CD4-positive, alpha-beta T cell (primary cell): ENCODE data around the gene ARHGEF35. TPM values are rescaled to one million over a fixed set of nuclear protein-coding genes. Genes with fewer than 3 reads are reported as not detected.

Experiments
- ATAC-seq: fragments of 200-7000 bp; cut with Tn5 transposase; one replicate; pipeline ENCODE4 v1.10.0; 2022; ENCODE audit warnings: mild to moderate bottlenecking; ENCODE audit not compliant: poor library complexity
- CTCF ChIA-PET: fragments of 350-600 bp; sonication (Branson Sonifier 250); formaldehyde crosslinking; loops from one replicate; lab custom pipeline; 2021; ENCODE audit warnings: antibody characterized with exemption, inconsistent platforms; lab: Charles Lee
- POLR2A ChIA-PET: fragments of 350-600 bp; sonication (Branson Sonifier 250); formaldehyde crosslinking; loops from one replicate; lab custom pipeline; 2021; ENCODE audit warnings: antibody characterized with exemption, inconsistent platforms; lab: Charles Lee
- DNase-seq, 14 experiments: peaks; one replicate each; pipeline ENCODE4 v3.0.0-alpha.2; 2013 to 2020; ENCODE audit warnings: mixed read lengths in 2 of 14
- H3K27ac ChIP-seq, 2 donors: one replicate each; pipeline versions ENCODE4 v1.5.1 to v1.7.0; 2013; ENCODE audit warnings: low read length in 2 of 2, low read depth in 1 of 2, mild to moderate bottlenecking in 1 of 2
- H3K27me3 ChIP-seq, 2 experiments: 1 replicate in 1 of 2; 2 replicates in 1 of 2; pipeline versions ENCODE4 v1.6.1 to v1.7.0; 2013; ENCODE audit warnings: low read length in 2 of 2, control low read depth in 1 of 2, mild to moderate bottlenecking in 1 of 2, moderate library complexity in 1 of 2; ENCODE audit not compliant: insufficient read depth in 2 of 2, control insufficient read depth in 1 of 2
- H3K36me3 ChIP-seq: one replicate; pipeline ENCODE4 v1.6.1; 2013; ENCODE audit warnings: low read length, control low read depth; ENCODE audit not compliant: insufficient read depth
- H3K4me1 ChIP-seq: one replicate; pipeline ENCODE4 v1.6.1; 2013; ENCODE audit warnings: low read length, control low read depth; ENCODE audit not compliant: insufficient read depth
- H3K4me3 ChIP-seq: one replicate; pipeline ENCODE4 v1.5.1; 2013; ENCODE audit warnings: mild to moderate bottlenecking, low read length, moderate library complexity
- H3K9me3 ChIP-seq, 2 experiments: 1 replicate in 1 of 2; 2 replicates in 1 of 2; pipeline versions ENCODE4 v1.6.1 to v1.7.0; 2013; ENCODE audit warnings: low read length in 2 of 2, mild to moderate bottlenecking in 2 of 2, control low read depth in 1 of 2, moderate library complexity in 1 of 2; ENCODE audit not compliant: control insufficient read depth in 1 of 2, insufficient read depth in 1 of 2
- H3K27ac Mint-ChIP-seq: one replicate; pipeline ENCODE4 v1.8.0; 2020; ENCODE audit warnings: mixed read lengths
- H3K27me3 Mint-ChIP-seq: one replicate; pipeline ENCODE4 v1.8.0; 2021; ENCODE audit warnings: mixed read lengths
- H3K36me3 Mint-ChIP-seq: one replicate; pipeline ENCODE4 v1.8.0; 2021; ENCODE audit warnings: low read depth, mixed read lengths
- H3K4me1 Mint-ChIP-seq: one replicate; pipeline ENCODE4 v1.8.0; 2021; ENCODE audit warnings: low read depth, mixed read lengths
- H3K4me3 Mint-ChIP-seq: one replicate; pipeline ENCODE4 v1.8.0; 2020; ENCODE audit warnings: mild to moderate bottlenecking, mixed read lengths
- H3K9me3 Mint-ChIP-seq: one replicate; pipeline ENCODE4 v1.8.0; 2020; ENCODE audit warnings: mixed read lengths
- intact Hi-C, 2 experiments: fragments of 100-400 bp; cut with DNase I in 1 of 2; cut with micrococcal nuclease in 1 of 2; formaldehyde crosslinking; loops; one replicate each; pipeline versions ENCODE4 v1.15.1 to v1.9.0; 2023 to 2025; cut with DNase I, micrococcal nuclease
- total RNA-seq, 174 experiments: library from RNA in 2 of 174; stranded (reverse) in 2 of 174; gene quantifications; one replicate each; pipeline ENCODE4 v1.2.3 and lab custom pipeline; 2021 to 2026
- TF ChIP-seq, protein P1 (sequence below): fragments of 200-600 bp; IDR thresholded peaks from one replicate; pipeline ENCODE4 v1.8.0; 2022; ENCODE audit warnings: antibody characterized with exemption, mild to moderate bottlenecking

The ARHGEF35 gene
- total RNA-seq, 2 experiments from 2014 or later: 2.0 to 3.2 TPM

DNA sequence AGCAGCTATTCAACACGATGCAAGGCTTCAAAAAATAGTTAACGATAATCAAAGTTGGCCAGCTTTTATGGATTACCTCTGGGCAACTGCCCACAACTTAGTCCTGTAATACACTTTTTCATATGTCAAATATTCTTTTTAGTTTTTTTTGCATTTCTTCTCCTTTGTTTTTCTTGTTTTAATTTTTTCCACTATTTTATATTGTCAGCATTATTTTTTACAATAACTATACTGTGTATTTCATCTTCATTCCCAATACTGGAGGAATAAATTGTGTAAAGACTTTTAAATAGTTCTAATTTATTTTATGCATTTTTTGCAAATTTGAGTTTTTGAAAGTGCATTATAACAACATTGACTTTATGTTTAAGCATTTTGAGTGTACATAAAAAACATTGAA is 30.8 kb downstream of the ARHGEF35 start:
- POLR2A ChIA-PET: no interaction called here
- CTCF ChIA-PET: no interaction called here
- H3K9me3 Mint-ChIP-seq: no peaks in the 10 kb centered on the region
- TF ChIP-seq, protein P1, sequence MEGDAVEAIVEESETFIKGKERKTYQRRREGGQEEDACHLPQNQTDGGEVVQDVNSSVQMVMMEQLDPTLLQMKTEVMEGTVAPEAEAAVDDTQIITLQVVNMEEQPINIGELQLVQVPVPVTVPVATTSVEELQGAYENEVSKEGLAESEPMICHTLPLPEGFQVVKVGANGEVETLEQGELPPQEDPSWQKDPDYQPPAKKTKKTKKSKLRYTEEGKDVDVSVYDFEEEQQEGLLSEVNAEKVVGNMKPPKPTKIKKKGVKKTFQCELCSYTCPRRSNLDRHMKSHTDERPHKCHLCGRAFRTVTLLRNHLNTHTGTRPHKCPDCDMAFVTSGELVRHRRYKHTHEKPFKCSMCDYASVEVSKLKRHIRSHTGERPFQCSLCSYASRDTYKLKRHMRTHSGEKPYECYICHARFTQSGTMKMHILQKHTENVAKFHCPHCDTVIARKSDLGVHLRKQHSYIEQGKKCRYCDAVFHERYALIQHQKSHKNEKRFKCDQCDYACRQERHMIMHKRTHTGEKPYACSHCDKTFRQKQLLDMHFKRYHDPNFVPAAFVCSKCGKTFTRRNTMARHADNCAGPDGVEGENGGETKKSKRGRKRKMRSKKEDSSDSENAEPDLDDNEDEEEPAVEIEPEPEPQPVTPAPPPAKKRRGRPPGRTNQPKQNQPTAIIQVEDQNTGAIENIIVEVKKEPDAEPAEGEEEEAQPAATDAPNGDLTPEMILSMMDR: no peak
- no peaks in the 10 kb centered on the region for H3K4me1 ChIP-seq
- H3K27me3 ChIP-seq: no peaks in the 10 kb centered on the region
- no peak overlapping the region for H3K4me3 Mint-ChIP-seq
- no peak overlapping the region for H3K27ac Mint-ChIP-seq
- DNase-seq (no peak), ATAC-seq (no peak)
- intact Hi-C loops: no loop called here
- H3K27me3 Mint-ChIP-seq: peaks cover 23% of the 10 kb centered on the region
- H3K4me1 Mint-ChIP-seq: no peaks in the 10 kb centered on the region
- H3K36me3 Mint-ChIP-seq: no peaks in the 10 kb centered on the region
- H3K27ac ChIP-seq: no peak overlapping the region
- no peaks in the 10 kb centered on the region for H3K9me3 ChIP-seq
- no peak overlapping the region for H3K4me3 ChIP-seq
- H3K36me3 ChIP-seq: no peaks in the 10 kb centered on the region

DNA sequence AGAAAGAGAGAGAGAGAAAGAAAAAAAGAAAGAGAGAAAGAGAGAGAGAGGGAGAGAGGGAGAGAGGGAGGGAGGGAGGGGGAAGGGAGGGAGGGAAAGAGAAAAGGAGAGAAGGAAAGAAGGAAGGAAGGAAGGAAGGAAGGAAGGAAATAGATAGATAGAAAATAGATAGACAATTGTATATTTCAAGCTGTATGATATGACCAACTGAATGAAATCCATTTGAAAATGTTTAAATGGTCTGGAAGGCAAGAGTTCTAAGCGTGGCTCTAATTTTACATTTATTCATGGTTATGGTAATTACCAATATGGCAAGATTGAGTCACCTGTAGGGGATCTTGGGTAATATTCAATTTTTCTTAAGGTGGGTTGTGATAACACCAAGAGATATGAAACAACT is 36.8 kb downstream of the ARHGEF35 start:
- Mint-ChIP-seq H3K27ac (no peak overlapping the region), H3K36me3 (no peaks in the 10 kb centered on the region), H3K4me3 (no peak overlapping the region), H3K4me1 (no peaks in the 10 kb centered on the region), H3K9me3 (no peaks in the 10 kb centered on the region), H3K27me3 (peaks cover 27% of the 10 kb centered on the region)
- Histone ChIP-seq H3K27ac (no peak overlapping the region), H3K9me3 (no peaks in the 10 kb centered on the region), H3K36me3 (no peaks in the 10 kb centered on the region), H3K27me3 (no peaks in the 10 kb centered on the region), H3K4me3 (no peak overlapping the region), H3K4me1 (no peaks in the 10 kb centered on the region)
- POLR2A ChIA-PET: no interaction called here
- ATAC-seq: no peak
- no peak for DNase-seq
- intact Hi-C loops: no loop called here
- CTCF ChIA-PET: no interaction called here
- TF ChIP-seq, protein P1: no peak

DNA sequence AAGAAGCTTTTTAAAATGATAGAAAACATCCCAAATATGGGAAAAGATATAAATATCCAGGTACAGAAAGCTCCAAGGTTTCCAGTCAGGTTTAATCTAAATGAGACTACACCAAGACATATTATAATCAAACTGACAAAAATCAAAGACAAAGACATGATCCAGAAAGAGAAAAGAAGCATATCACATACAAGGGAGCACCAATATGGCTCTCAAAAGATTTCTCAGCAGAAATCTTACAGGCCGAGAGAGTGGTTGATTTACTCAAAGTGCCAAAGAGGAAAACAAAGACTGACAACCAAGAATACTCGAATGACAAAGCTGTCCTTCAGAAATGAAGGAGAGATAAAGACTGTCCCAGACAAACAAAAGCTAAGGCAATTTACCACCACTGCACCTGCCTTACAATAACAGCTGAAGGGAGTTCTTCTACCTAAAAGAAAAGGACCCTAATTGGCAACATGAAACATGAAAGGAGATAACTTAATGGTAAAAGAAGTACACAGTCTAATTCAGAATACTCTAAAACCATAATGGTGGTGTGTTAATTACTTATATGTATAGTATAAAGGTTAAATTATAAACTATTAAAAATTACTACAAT is 47.3 kb downstream of the ARHGEF35 start:
- TF ChIP-seq, protein P1: no peak
- no peak overlapping the region for H3K27ac ChIP-seq
- H3K4me3 ChIP-seq: no peak overlapping the region
- H3K36me3 Mint-ChIP-seq: peaks cover 6% of the 10 kb centered on the region
- DNase-seq: no peak
- intact Hi-C loops: no loop called here
- POLR2A ChIA-PET: no interaction called here
- H3K27ac Mint-ChIP-seq: no peak overlapping the region
- peaks cover 8 to 35% of the 10 kb centered on the region in 2 experiments for H3K9me3 ChIP-seq
- ATAC-seq: no peak
- CTCF ChIA-PET: interaction anchor here (1.8 kb wide), 1 partner anchor 20 kb away, joined by 4 read pairs; no protein-coding TSS in a partner anchor
- H3K4me1 Mint-ChIP-seq: no peaks in the 10 kb centered on the region
- H3K4me1 ChIP-seq: no peaks in the 10 kb centered on the region
- H3K4me3 Mint-ChIP-seq: no peak overlapping the region
- H3K9me3 Mint-ChIP-seq: peaks cover 19% of the 10 kb centered on the region
- no peaks in the 10 kb centered on the region for H3K27me3 ChIP-seq
- no peaks in the 10 kb centered on the region for H3K36me3 ChIP-seq
- peaks cover 26% of the 10 kb centered on the region for H3K27me3 Mint-ChIP-seq
